Activated CD8-positive, alpha-beta T cell treated with anti-CD3 and anti-CD28 coated beads for 36 hours (primary cell): Measurements from ENCODE around the gene TEX28. TPM values are rescaled to one million over a fixed set of nuclear protein-coding genes. Genes with fewer than 3 reads are reported as not detected.

Experiments
- ATAC-seq: fragments of 200-7000 bp; cut with Tn5 transposase; one replicate; pipeline ENCODE4 v1.10.0; 2021; ENCODE audit warnings: mild to moderate bottlenecking, moderate library complexity
- CTCF ChIA-PET: fragments of 350-600 bp; sonication (Branson Sonifier 250); formaldehyde crosslinking; loops from one replicate; lab custom pipeline; 2021; ENCODE audit warnings: antibody characterized with exemption; lab: Charles Lee
- POLR2A ChIA-PET: fragments of 350-600 bp; sonication (Branson Sonifier 250); formaldehyde crosslinking; loops from one replicate; lab custom pipeline; 2021; ENCODE audit warnings: antibody characterized with exemption; lab: Charles Lee
- DNase-seq: peaks from one replicate; pipeline ENCODE4 v3.0.0-alpha.2; 2020
- H3K27ac Mint-ChIP-seq: one replicate; pipeline ENCODE4 v1.8.0; 2021; ENCODE audit warnings: mild to moderate bottlenecking, mixed read lengths
- H3K27me3 Mint-ChIP-seq: one replicate; pipeline ENCODE4 v1.8.0; 2021; ENCODE audit warnings: mixed read lengths
- H3K36me3 Mint-ChIP-seq: one replicate; pipeline ENCODE4 v1.8.0; 2021; ENCODE audit warnings: low read depth, mixed read lengths
- H3K4me1 Mint-ChIP-seq: one replicate; pipeline ENCODE4 v1.8.0; 2021; ENCODE audit warnings: low read depth, mixed read lengths
- H3K4me3 Mint-ChIP-seq: one replicate; pipeline ENCODE4 v1.8.0; 2021; ENCODE audit warnings: mild to moderate bottlenecking, moderate library complexity, mixed read lengths
- H3K9me3 Mint-ChIP-seq: one replicate; pipeline ENCODE4 v1.8.0; 2021; ENCODE audit warnings: mixed read lengths
- CTCF ChIP-seq: fragments of 200-600 bp; IDR thresholded peaks from one replicate; pipeline ENCODE4 v1.8.0; 2022; ENCODE audit warnings: antibody characterized with exemption, mild to moderate bottlenecking
- intact Hi-C: fragments of 100-400 bp; cut with micrococcal nuclease; formaldehyde crosslinking; loops from one replicate; pipeline ENCODE4 v1.10.0; 2022
- total RNA-seq, 2 experiments: library from RNA; stranded (reverse); gene quantifications; one replicate each; pipeline ENCODE4 v1.2.3, GENCODE V29; 2021

Gene TEX28
- total RNA-seq, 2 experiments from 2014 or later, result not detected

DNA sequence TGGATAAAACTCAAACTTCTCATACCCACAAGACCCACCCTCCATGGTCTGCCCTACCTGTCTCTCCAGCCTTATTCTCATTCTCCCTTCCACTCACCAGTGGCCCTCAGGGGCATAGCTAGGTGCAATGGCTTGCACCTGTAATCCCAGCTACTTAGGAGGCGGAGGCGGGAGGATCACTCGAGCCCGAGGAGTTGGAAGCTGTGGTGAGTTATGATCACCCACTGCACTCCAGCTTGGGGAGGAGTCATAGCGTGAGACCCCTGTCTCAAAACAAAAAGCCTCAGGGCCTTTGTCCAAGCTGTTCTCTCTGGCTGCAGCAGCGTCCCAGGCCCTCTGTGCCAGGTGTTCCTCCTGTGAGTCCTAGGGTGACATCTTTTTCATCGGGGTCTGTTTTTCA, 17.2 kb upstream of the TEX28 start:
- Mint-ChIP-seq H3K27ac (no peak overlapping the region), H3K4me1 (peaks cover 66% of the 10 kb centered on the region)
- CTCF ChIA-PET, result no interaction called here

GRCh38 chrX:154310616-154311536, 16.0 kb upstream of the TEX28 start:
- no peak overlapping the region for H3K27ac Mint-ChIP-seq
- H3K4me1 Mint-ChIP-seq, result peaks cover 63% of the 10 kb centered on the region
- no peaks in the 10 kb centered on the region for H3K36me3 Mint-ChIP-seq
- intact Hi-C loops, result no loop called here
- H3K9me3 Mint-ChIP-seq, result no peaks in the 10 kb centered on the region
- no peak for TF ChIP-seq CTCF
- ChIA-PET POLR2A (no interaction called here), CTCF (no interaction called here)
- no peak overlapping the region for H3K4me3 Mint-ChIP-seq
- ATAC-seq (peak; percentile 37), DNase-seq (peak; percentile 26)
- H3K27me3 Mint-ChIP-seq, result no peaks in the 10 kb centered on the region

More for the DNA sequence above, 17.2 kb upstream of the TEX28 start:
- H3K9me3 Mint-ChIP-seq, result no peaks in the 10 kb centered on the region
- intact Hi-C loops, result no loop called here
- no peaks in the 10 kb centered on the region for H3K36me3 Mint-ChIP-seq
- DNase-seq (no peak), ATAC-seq (no peak)
- no peak for TF ChIP-seq CTCF
- no peaks in the 10 kb centered on the region for H3K27me3 Mint-ChIP-seq
- POLR2A ChIA-PET, result interaction anchor here (1.1 kb wide), 1 partner anchor 13 kb away, joined by 4 read pairs; no protein-coding TSS in a partner anchor
- no peak overlapping the region for H3K4me3 Mint-ChIP-seq

- intact Hi-C loops, result no loop called here
- POLR2A ChIA-PET, result no interaction called here
- no peak for TF ChIP-seq CTCF
- no peaks in the 10 kb centered on the region for H3K36me3 Mint-ChIP-seq
- no peaks in the 10 kb centered on the region for H3K27me3 Mint-ChIP-seq
- no peaks in the 10 kb centered on the region for H3K9me3 Mint-ChIP-seq
- ATAC-seq, result no peak
- DNase-seq, result no peak
- no peak overlapping the region for H3K4me3 Mint-ChIP-seq
- CTCF ChIA-PET, result interaction anchor here (1.1 to 1.6 kb wide), 4 partner anchors 10 to 174 kb away, joined by 3 to 10 read pairs (median 4); no protein-coding TSS in a partner anchor
- H3K4me1 Mint-ChIP-seq, result peaks cover 54% of the 10 kb centered on the region
- H3K27ac Mint-ChIP-seq, result no peak overlapping the region
Observed at GRCh38 chrX:154309041-154309775, 14.3 kb upstream of the TEX28 start.

DNA sequence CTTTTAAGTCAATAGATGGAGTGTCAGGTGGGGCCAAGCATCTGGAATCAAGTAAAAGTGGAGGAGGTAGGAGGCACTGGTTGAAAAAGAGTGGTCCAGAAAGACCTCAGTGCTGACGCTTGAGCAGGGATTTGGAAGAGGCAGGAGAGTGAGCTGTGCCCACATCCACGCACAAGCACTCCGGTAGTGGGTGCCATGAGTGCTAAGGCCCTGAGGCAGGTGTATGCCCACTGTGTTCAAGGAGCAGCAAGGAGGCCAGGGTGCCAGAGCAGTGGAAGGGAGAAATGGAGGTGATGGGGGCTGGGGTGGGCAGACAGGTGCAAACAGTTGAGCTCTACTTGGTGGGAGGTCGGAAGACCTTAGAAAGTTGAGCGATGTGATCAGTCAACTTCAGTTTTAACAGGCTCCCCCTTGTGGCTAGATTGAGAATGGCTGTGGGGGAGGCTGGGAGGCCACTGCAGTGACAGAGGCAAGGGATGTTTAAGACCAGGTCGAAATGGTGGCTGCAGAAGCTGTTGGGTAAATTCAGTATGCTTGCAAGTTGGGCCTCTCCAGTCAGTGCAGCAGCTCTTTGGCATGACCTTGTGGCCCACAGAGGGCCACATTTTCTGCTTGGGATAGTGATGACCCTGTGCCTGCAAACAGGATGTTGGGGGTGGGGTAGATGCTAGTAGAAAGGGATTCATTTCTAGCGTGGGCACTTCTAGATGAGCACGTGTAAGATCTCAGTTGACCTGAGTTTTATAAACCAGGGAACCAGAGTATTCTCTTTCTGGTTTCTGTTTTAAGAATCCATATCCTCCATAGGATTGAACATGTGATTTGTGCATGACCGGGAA, 13.4 kb upstream of the TEX28 start:
- intact Hi-C loops, result no loop called here
- Mint-ChIP-seq H3K27me3 (no peaks in the 10 kb centered on the region), H3K9me3 (no peaks in the 10 kb centered on the region), H3K4me3 (no peak overlapping the region), H3K27ac (peak overlapping the region; percentile 53), H3K4me1 (peaks cover 45% of the 10 kb centered on the region), H3K36me3 (no peaks in the 10 kb centered on the region)
- ChIA-PET POLR2A (interaction anchor here (0.7 kb wide), 1 partner anchor 10 kb away, joined by 3 read pairs; no protein-coding TSS in a partner anchor), CTCF (interaction anchor here (0.8 to 1.6 kb wide), 6 partner anchors 9 to 173 kb away, joined by 3 to 10 read pairs (median 4); no protein-coding TSS in a partner anchor)
- ATAC-seq (peak; percentile 72), DNase-seq (peak; percentile 90)
- peak; percentile 71 for TF ChIP-seq CTCF
